Measurements from ENCODE around the gene PSMD8.

PSMD8 gene

DNA sequence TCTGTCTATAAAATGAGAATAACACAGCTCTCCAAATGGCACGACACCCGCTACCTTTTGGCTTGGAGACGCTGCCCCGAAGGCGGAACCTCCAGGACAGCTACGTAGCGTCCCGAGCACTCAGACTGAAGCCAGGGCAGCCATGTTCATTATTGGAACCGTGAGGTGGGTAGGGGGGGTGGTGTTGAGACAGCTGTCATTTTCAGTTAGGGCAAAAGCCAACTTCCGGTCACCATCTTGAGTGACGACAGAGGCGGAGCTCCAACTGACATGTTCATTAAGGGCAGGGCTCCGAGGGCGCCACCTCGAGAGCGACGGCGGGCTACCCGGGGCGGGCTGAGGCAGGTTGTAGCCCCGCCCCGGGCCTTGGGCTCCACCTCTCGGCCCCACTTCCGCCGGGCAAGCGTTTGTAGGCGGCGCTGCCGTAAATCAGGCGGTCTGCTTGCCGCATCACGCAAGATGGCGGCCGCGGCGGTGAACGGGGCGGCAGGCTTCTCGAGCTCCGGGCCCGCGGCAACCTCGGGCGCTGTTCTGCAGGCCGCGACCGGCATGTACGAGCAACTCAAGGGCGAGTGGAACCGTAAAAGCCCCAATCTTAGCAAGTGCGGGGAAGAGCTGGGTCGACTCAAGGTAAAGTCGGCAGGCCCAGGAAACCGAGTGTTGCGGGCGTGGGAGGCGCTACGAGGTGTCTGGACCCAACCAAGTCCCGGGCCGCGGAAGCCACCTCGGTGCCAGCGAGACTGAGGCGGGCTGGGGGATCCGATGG lies at the start of gene PSMD8:
PSMD8 (plus strand) TSS at position 240 of the 766 bp plus-strand sequence; CDS start at position 271, 31 bp downstream.
- DNase-seq (ENCODE audit: low spot score), result peak; percentile 99
- TF ChIP-seq, protein P1, sequence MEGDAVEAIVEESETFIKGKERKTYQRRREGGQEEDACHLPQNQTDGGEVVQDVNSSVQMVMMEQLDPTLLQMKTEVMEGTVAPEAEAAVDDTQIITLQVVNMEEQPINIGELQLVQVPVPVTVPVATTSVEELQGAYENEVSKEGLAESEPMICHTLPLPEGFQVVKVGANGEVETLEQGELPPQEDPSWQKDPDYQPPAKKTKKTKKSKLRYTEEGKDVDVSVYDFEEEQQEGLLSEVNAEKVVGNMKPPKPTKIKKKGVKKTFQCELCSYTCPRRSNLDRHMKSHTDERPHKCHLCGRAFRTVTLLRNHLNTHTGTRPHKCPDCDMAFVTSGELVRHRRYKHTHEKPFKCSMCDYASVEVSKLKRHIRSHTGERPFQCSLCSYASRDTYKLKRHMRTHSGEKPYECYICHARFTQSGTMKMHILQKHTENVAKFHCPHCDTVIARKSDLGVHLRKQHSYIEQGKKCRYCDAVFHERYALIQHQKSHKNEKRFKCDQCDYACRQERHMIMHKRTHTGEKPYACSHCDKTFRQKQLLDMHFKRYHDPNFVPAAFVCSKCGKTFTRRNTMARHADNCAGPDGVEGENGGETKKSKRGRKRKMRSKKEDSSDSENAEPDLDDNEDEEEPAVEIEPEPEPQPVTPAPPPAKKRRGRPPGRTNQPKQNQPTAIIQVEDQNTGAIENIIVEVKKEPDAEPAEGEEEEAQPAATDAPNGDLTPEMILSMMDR (IDR thresholded peaks at IDR 0.05; ENCODE audit: extremely low read depth, insufficient read depth, missing control alignments), result peak; percentile 16
- in situ Hi-C loops (cut with MboI; ENCODE audit: low pct_unique_long_range_greater_than_20kb, low sequenced_read_pairs, unreplicated experiment), result no loop called here

GRCh38 chr19:38326591-38326990 lies 47.8 kb upstream of the PSMD8 start:
- in situ Hi-C loops (cut with MboI; ENCODE audit: low pct_unique_long_range_greater_than_20kb, low sequenced_read_pairs, unreplicated experiment), result loop anchor here (10.0 to 25.0 kb wide), 2 partner anchors 92 to 414 kb away; partner anchors contain the start of genes SIPA1L3 and WDR87
- DNase-seq (ENCODE audit: low spot score), result no peak
- TF ChIP-seq, protein P1 (IDR thresholded peaks at IDR 0.05; ENCODE audit: extremely low read depth, insufficient read depth, missing control alignments), result no peak

GRCh38 chr19:38329651-38330050 lies 44.7 kb upstream of the PSMD8 start:
- in situ Hi-C loops (cut with MboI; ENCODE audit: low pct_unique_long_range_greater_than_20kb, low sequenced_read_pairs, unreplicated experiment), result loop anchor here (5.0 to 25.0 kb wide), 3 partner anchors 77 to 417 kb away; partner anchors contain the start of genes SIPA1L3 and WDR87
- TF ChIP-seq, protein P1 (IDR thresholded peaks at IDR 0.05; ENCODE audit: extremely low read depth, insufficient read depth, missing control alignments), result no peak
- no peak for DNase-seq (ENCODE audit: low spot score)

DNA sequence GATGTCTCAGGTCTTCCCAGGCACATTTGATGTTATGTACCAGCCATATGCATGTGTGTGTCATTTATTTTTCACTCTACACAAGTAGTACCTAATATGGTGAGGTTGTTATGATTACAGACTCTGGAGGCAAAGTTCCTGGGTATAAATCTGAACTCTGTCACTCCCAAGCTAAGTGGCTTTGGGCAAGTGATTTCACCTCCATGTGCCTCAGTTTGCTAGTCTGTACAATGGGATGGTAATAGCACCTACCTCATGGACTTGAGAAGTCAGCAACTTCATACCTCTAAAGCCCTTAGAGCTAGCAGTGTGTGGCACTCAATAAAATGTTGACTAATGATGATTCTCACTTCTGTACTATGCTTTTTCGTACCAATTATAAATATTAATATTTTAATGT lies 42.6 kb upstream of the PSMD8 start:
- DNase-seq (ENCODE audit: low spot score), result no peak
- TF ChIP-seq, protein P1 (IDR thresholded peaks at IDR 0.05; ENCODE audit: extremely low read depth, insufficient read depth, missing control alignments), result no peak
- in situ Hi-C loops (cut with MboI; ENCODE audit: low pct_unique_long_range_greater_than_20kb, low sequenced_read_pairs, unreplicated experiment), result loop anchor here (5.0 to 25.0 kb wide), 2 partner anchors 79 to 419 kb away; partner anchors contain the start of genes SIPA1L3 and WDR87

DNA sequence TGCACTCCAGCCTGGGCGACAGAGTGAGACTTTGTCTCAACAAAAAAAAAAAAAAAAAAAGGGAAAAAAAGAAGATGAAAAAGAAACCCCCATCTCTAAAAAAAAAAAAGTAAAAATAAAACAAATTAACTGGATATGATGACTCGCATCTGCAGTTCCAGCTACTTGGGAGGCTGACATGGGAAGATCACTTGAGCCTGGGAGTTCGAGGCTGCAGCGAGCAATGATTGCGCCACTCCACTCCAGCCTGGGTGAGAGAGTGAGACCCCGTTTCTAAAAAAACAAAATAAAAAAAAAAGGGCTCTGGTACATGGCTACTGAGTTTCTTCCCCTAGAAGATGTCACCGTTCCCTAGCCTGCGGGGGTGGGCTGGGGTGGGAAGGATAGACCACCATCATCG lies 41.1 kb upstream of the PSMD8 start:
- no peak for DNase-seq (ENCODE audit: low spot score)
- in situ Hi-C loops (cut with MboI; ENCODE audit: low pct_unique_long_range_greater_than_20kb, low sequenced_read_pairs, unreplicated experiment), result loop anchor here (5.0 to 25.0 kb wide), 2 partner anchors 81 to 421 kb away; partner anchors contain the start of genes SIPA1L3 and WDR87
- TF ChIP-seq, protein P1 (IDR thresholded peaks at IDR 0.05; ENCODE audit: extremely low read depth, insufficient read depth, missing control alignments), result no peak

DNA sequence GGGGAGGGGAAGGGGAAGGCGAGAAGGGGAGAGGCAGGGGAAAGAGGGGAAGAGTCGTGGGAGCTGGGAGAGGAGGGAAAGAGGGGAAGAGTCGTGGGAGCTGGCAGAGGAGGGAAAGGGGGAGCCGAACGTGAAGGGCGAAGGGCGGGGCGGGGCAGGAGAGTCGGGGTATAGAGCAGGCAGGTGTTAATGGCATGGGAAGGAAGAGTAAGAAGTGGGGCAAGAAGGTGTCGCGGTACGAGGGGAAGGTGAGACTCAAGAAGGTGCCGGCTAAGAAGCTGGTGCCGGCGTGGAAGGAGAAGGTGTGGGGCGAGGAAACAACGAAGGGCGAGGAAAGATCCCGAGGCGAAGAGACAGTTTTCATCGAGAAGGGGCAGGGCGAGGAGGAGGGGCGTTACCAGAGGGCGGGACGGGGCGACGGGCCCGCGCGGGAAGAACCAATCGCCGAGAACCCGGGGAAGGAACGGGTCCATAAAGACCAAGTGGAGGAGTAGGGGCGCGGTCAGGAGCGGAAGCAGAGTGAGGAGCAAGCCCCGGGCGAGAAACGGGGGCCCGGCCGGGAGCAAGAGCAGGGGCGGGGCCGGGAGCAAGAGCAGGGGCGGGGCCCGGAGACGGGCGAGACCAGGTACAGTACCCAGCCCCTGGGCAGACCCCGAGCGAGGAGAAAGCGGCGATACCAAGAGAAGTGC lies 38.3 kb upstream of the PSMD8 start:
- TF ChIP-seq, protein P1 (IDR thresholded peaks at IDR 0.05; ENCODE audit: extremely low read depth, insufficient read depth, missing control alignments), result no peak
- in situ Hi-C loops (cut with MboI; ENCODE audit: low pct_unique_long_range_greater_than_20kb, low sequenced_read_pairs, unreplicated experiment), result loop anchor here (25.0 kb wide), 1 partner anchor 424 kb away; the partner anchor contains the start of genes SIPA1L3 and WDR87
- DNase-seq (ENCODE audit: low spot score), result peak; percentile 93
